ENCODE data around the gene EPHA2. TPM values are rescaled to one million over a fixed set of nuclear protein-coding genes. Genes with fewer than 3 reads are reported as not detected.

The EPHA2 gene
- total and polyA plus RNA-seq, 2 donors (not counting 1 experiment from before 2014, with no cell fraction given): 9.8 to 24.6 TPM

- peaks cover 31% of the 10 kb centered on the region for H3K36me3 ChIP-seq (ENCODE audit: control insufficient read depth, insufficient read depth, low read length)
- no peak overlapping the region for H3K4me3 ChIP-seq (replicated peaks in 1 of 4; ENCODE audit: control extremely low read depth in 1 of 4, insufficient read depth in 1 of 4, low read depth in 3 of 4, low read length in 4 of 4)
- H3K9me3 ChIP-seq (ENCODE audit: control insufficient read depth, insufficient read depth, low read depth, low read length): no peaks in the 10 kb centered on the region
- H3K27ac ChIP-seq (ENCODE audit: insufficient read depth, low read length): peak overlapping the region; percentile 15
- H3K4me1 ChIP-seq (ENCODE audit: control insufficient read depth, extremely low read depth, insufficient read depth, low read length): peaks cover 22% of the 10 kb centered on the region
- H2AFZ ChIP-seq (ENCODE audit: low read length): no peak overlapping the region
- peaks cover 57% of the 10 kb centered on the region for H3K79me2 ChIP-seq (ENCODE audit: control insufficient read depth, insufficient read depth, low read length)
- DNase-seq (ENCODE audit: low read depth in 2 of 2): peak in 1 of 2 donors; percentile 35
- TF ChIP-seq EZH2 (IDR thresholded peaks at IDR 0.05; ENCODE audit: low read length, missing control alignments): no peak
- H3K27me3 ChIP-seq (ENCODE audit: control insufficient read depth, insufficient read depth, low read length): no peaks in the 10 kb centered on the region
- H4K20me1 ChIP-seq (ENCODE audit: control insufficient read depth, extremely low read depth, insufficient read depth, low read length): no peaks in the 10 kb centered on the region
- H3K4me2 ChIP-seq (ENCODE audit: extremely low read depth, insufficient read depth, low read length): no peak overlapping the region
- no peak overlapping the region for H3K9ac ChIP-seq (ENCODE audit: insufficient read depth, low read length)
Observed at GRCh38 chr1:16138772-16139221, 17.1 kb downstream of the EPHA2 start.

DNA sequence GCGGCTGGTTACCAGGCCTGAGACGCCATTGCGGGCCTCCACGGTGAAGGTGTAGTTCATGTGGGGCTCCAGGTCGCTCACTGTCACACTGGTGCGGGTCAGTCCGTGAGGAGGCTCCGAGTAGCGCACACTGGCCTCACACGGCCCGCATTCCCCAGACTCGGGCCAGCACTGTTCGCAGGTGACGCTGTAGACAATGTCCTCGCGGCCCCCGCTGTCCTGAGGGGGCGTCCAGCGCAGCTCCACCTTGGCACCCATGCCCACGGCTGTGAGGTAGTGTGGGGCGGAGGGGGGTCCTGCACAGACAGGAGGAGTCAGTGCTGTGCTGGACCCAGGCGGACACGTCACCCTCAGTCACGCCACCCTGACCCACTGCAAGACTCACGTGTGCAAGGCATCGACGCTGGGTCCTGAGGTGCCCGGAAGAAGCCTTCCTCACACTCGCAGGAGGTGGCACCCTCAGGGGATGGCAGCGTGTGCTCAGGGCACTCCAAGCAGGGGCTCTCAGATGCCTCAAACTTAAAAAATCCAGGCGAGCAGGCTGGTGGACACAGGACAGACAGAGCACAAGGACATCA is 17.9 kb downstream of the EPHA2 start:
- Histone ChIP-seq H3K9me3 (ENCODE audit: control insufficient read depth, insufficient read depth, low read depth, low read length) (no peaks in the 10 kb centered on the region), H4K20me1 (ENCODE audit: control insufficient read depth, extremely low read depth, insufficient read depth, low read length) (no peaks in the 10 kb centered on the region), H3K79me2 (ENCODE audit: control insufficient read depth, insufficient read depth, low read length) (peaks cover 49% of the 10 kb centered on the region), H3K4me2 (ENCODE audit: extremely low read depth, insufficient read depth, low read length) (no peak overlapping the region), H3K27me3 (ENCODE audit: control insufficient read depth, insufficient read depth, low read length) (no peaks in the 10 kb centered on the region), H3K4me3 (replicated peaks in 1 of 4; ENCODE audit: control extremely low read depth in 1 of 4, insufficient read depth in 1 of 4, low read depth in 3 of 4, low read length in 4 of 4) (no peak overlapping the region), H2AFZ (ENCODE audit: low read length) (no peak overlapping the region), H3K4me1 (ENCODE audit: control insufficient read depth, extremely low read depth, insufficient read depth, low read length) (peaks cover 22% of the 10 kb centered on the region), H3K36me3 (ENCODE audit: control insufficient read depth, insufficient read depth, low read length) (peaks cover 31% of the 10 kb centered on the region), H3K27ac (ENCODE audit: insufficient read depth, low read length) (no peak overlapping the region), H3K9ac (ENCODE audit: insufficient read depth, low read length) (no peak overlapping the region)
- TF ChIP-seq EZH2 (IDR thresholded peaks at IDR 0.05; ENCODE audit: low read length, missing control alignments) (no peak), CTCF (conservative IDR thresholded peaks at IDR 0.05 in 1 of 2, IDR thresholded peaks at IDR 0.05 in 1 of 2; ENCODE audit: low read depth in 1 of 2, low read length in 2 of 2) (no peak)
- no peak for DNase-seq (ENCODE audit: low read depth in 2 of 2)

- no peak overlapping the region for H3K9ac ChIP-seq (ENCODE audit: insufficient read depth, low read length)
- TF ChIP-seq EZH2 (IDR thresholded peaks at IDR 0.05; ENCODE audit: low read length, missing control alignments): no peak
- TF ChIP-seq CTCF (conservative IDR thresholded peaks at IDR 0.05 in 1 of 2, IDR thresholded peaks at IDR 0.05 in 1 of 2; ENCODE audit: low read depth in 1 of 2, low read length in 2 of 2): no peak
- H3K4me1 ChIP-seq (ENCODE audit: control insufficient read depth, extremely low read depth, insufficient read depth, low read length): peaks cover 10% of the 10 kb centered on the region
- peaks cover 2% of the 10 kb centered on the region for H4K20me1 ChIP-seq (ENCODE audit: control insufficient read depth, extremely low read depth, insufficient read depth, low read length)
- no peaks in the 10 kb centered on the region for H3K9me3 ChIP-seq (ENCODE audit: control insufficient read depth, insufficient read depth, low read depth, low read length)
- peaks cover 45% of the 10 kb centered on the region for H3K36me3 ChIP-seq (ENCODE audit: control insufficient read depth, insufficient read depth, low read length)
- no peak overlapping the region for H3K4me2 ChIP-seq (ENCODE audit: extremely low read depth, insufficient read depth, low read length)
- no peaks in the 10 kb centered on the region for H3K27me3 ChIP-seq (ENCODE audit: control insufficient read depth, insufficient read depth, low read length)
- no peak overlapping the region for H3K27ac ChIP-seq (ENCODE audit: insufficient read depth, low read length)
- no peak for DNase-seq (ENCODE audit: low read depth in 2 of 2)
- no peak overlapping the region for H2AFZ ChIP-seq (ENCODE audit: low read length)
- peaks cover 26% of the 10 kb centered on the region for H3K79me2 ChIP-seq (ENCODE audit: control insufficient read depth, insufficient read depth, low read length)
- H3K4me3 ChIP-seq (replicated peaks in 1 of 4; ENCODE audit: control extremely low read depth in 1 of 4, insufficient read depth in 1 of 4, low read depth in 3 of 4, low read length in 4 of 4): no peak overlapping the region
Observed at GRCh38 chr1:16135501-16135900, 20.4 kb downstream of the EPHA2 start.

All from fibroblast of lung (primary cell).